Stomach (tissue), 9 donors: Measurements from ENCODE around the gene BBLN. TPM values are rescaled to one million over a fixed set of nuclear protein-coding genes. Genes with fewer than 3 reads are reported as not detected.

Experiments
- DNase-seq, 2 donors: peaks; one replicate each; pipeline versions ENCODE4 v3.0.0 to v3.0.0-alpha.2; 2013 to 2019
- H3K27ac ChIP-seq, 5 donors: fragments of 200-600 bp in 4 of 5; sonication (generic) in 4 of 5; one replicate each; pipeline ENCODE4 v1.5.1; 2013 to 2019; ENCODE audit warnings: mild to moderate bottlenecking in 1 of 5, moderate library complexity in 1 of 5
- H3K27me3 ChIP-seq, 3 donors: fragments of 200-600 bp; sonication (generic); one replicate each; pipeline ENCODE4 v1.5.1; 2017 to 2019; ENCODE audit warnings: mixed run types in 1 of 3
- H3K36me3 ChIP-seq, 4 donors: fragments of 200-600 bp; sonication (generic); 1 replicate in 3 of 4; 2 replicates in 1 of 4; pipeline ENCODE4 v1.5.1; 2016 to 2019
- H3K4me1 ChIP-seq, 4 donors: fragments of 200-600 bp; sonication (generic); one replicate each; pipeline ENCODE4 v1.5.1; 2016 to 2019
- H3K4me3 ChIP-seq, 4 donors: fragments of 200-600 bp; sonication (generic) in 3 of 4; one replicate each; pipeline ENCODE4 v1.5.1; 2016 to 2019; ENCODE audit warnings: mild to moderate bottlenecking in 1 of 4
- H3K9me3 ChIP-seq, 4 donors: fragments of 200-600 bp; sonication (generic); one replicate each; pipeline ENCODE4 v1.5.1; 2016 to 2019
- EP300 ChIP-seq: sonication (generic); formaldehyde crosslinking; IDR thresholded peaks from one replicate; pipeline ENCODE4 v1.6.1; 2017; ENCODE audit warnings: antibody characterized with exemption
- POLR2A ChIP-seq, 4 donors: fragments of 450-650 bp; IDR thresholded peaks; one replicate each; pipeline ENCODE4 v1.6.1; 2016; ENCODE audit warnings: antibody characterized with exemption in 4 of 4, control low read depth in 2 of 4, mild to moderate bottlenecking in 1 of 4, moderate library complexity in 1 of 4
- POLR2AphosphoS5 ChIP-seq, 3 donors: sonication (generic); formaldehyde crosslinking; IDR thresholded peaks; one replicate each; pipeline ENCODE4 v1.6.1; 2016; ENCODE audit warnings: antibody characterized with exemption in 3 of 3
- WGBS, 5 donors: extraction: QIAGEN DNeasy Blood & Tissue Kit in 3 of 5; methylation state at CpG; one replicate each; pipeline versions ENCODE4 v1.1.5 to v1.1.7; 2013 to 2018; 5-methylcytosine and 5-hydroxymethylcytosine counted together
- intact Hi-C: fragments of 100-400 bp; cut with DNase I; formaldehyde crosslinking; loops from one replicate; pipeline ENCODE4 v1.15.1; 2023; ENCODE audit warnings: low total_unique reads
- polyA plus RNA-seq, 3 donors: library from polyadenylated mRNA; stranded (reverse); fragments of 200-250 nt; gene quantifications; one replicate each; pipeline ENCODE4 v1.2.3, GENCODE V29; 2013
- total RNA-seq, 5 donors: library from RNA; depleted of rRNA; stranded (reverse); fragments of >200 nt; gene quantifications; one replicate each; pipeline versions ENCODE4 v1.1.0 to v1.2.3, GENCODE V29; 2014 to 2016
- TF ChIP-seq, protein P1 (sequence below), 7 experiments: fragments of 450-650 bp in 4 of 7; fragments of 200-600 bp in 3 of 7; sonication (generic) in 3 of 7; IDR thresholded peaks; one replicate each; pipeline ENCODE4 v1.5.1; 2016 to 2019; ENCODE audit warnings: antibody characterized with exemption in 7 of 7, control low read depth in 2 of 7, mild to moderate bottlenecking in 1 of 7
- donor health status: healthy with polysubstance abuse.
- donor health status: Bipolar disorder and iron deficiency.
- donor health status: healthy.

The BBLN gene
- total and polyA plus RNA-seq, 8 donors: 17.8 to 193 (median 147) TPM; not detected in 1

DNA sequence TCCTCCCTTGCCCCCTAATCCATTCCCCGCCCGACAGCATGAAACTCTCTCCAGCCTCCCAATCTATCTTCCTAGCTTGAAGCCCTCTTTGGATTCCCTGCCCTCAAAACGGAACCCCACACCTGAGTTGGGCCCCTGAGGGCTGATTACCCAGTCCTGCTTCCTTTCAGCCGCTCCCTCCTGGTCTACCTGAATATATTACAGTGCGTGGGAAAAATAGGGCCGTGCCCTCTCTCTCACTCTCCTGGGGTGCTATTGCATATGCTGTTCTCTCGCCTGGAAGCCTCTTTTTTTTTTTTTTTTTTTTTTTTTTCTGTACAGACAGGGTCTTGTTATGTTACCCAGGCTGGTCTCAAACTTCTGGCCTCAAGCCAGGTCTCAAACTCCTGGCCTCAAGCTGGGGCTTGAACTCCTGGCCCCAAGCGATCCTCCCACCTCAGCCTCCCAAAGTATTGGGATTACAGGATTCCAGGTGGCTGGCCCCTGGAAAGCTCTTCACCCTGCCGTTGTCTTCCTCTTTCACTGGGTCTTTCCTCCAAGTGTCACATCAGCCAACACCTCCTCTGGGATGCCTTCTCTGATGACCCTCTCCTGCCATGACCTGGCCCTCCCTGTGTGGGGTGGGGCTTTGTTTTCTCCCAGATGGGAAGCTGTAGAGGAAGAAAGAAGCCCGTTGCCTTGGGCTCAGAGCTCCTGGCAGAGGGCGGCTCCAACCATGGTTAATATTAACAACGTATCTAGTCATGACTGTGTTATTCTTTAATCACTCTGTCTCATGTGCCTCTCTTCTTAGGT lies 51.3 kb downstream of the BBLN start:
- Histone ChIP-seq H3K27ac (no peak overlapping the region), H3K36me3 (no peaks in the 10 kb centered on the region), H3K4me1 (peaks cover 0 to 5% (median 0%) of the 10 kb centered on the region in 4 donors), H3K27me3 (peaks cover 0 to 32% (median 2%) of the 10 kb centered on the region in 3 donors), H3K9me3 (no peaks in the 10 kb centered on the region), H3K4me3 (no peak overlapping the region)
- no peak for TF ChIP-seq EP300
- TF ChIP-seq POLR2A (IDR thresholded peaks at IDR 0.05): no peak
- no peak for TF ChIP-seq POLR2AphosphoS5 (IDR thresholded peaks at IDR 0.05)
- TF ChIP-seq, protein P1, sequence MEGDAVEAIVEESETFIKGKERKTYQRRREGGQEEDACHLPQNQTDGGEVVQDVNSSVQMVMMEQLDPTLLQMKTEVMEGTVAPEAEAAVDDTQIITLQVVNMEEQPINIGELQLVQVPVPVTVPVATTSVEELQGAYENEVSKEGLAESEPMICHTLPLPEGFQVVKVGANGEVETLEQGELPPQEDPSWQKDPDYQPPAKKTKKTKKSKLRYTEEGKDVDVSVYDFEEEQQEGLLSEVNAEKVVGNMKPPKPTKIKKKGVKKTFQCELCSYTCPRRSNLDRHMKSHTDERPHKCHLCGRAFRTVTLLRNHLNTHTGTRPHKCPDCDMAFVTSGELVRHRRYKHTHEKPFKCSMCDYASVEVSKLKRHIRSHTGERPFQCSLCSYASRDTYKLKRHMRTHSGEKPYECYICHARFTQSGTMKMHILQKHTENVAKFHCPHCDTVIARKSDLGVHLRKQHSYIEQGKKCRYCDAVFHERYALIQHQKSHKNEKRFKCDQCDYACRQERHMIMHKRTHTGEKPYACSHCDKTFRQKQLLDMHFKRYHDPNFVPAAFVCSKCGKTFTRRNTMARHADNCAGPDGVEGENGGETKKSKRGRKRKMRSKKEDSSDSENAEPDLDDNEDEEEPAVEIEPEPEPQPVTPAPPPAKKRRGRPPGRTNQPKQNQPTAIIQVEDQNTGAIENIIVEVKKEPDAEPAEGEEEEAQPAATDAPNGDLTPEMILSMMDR (IDR thresholded peaks at IDR 0.05): no peak
- WGBS, 5 donors: 32 to 52% (median 39%) methylated on average over 12 of the region's 12 CpGs
- peak in 1 of 2 donors; percentile 46 for DNase-seq
- intact Hi-C loops: no loop called here

DNA sequence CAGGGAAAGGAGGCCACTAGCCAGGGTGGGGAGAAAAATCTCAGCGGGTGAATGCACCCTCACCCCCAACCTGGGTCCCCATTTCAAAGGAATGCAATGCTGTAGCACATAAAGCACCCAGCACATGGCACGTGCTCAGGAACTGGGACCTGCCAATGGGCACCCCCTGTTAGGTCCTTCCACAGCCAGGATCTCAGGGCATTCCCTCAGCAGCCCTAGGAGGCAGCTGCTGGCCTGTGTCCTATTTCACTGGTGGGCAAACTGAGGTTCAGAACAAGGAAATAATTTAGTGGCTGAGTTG lies 51.9 kb downstream of the BBLN start:
- peaks cover 0 to 26% (median 2%) of the 10 kb centered on the region in 3 donors for H3K27me3 ChIP-seq
- intact Hi-C loops: no loop called here
- H3K36me3 ChIP-seq: no peaks in the 10 kb centered on the region
- H3K9me3 ChIP-seq: no peaks in the 10 kb centered on the region
- H3K27ac ChIP-seq: no peak overlapping the region
- no peak for DNase-seq
- H3K4me1 ChIP-seq: peaks cover 0 to 5% (median 0%) of the 10 kb centered on the region in 4 donors
- TF ChIP-seq POLR2A (IDR thresholded peaks at IDR 0.05) (no peak), EP300 (no peak), POLR2AphosphoS5 (IDR thresholded peaks at IDR 0.05) (no peak)
- TF ChIP-seq, protein P1 (IDR thresholded peaks at IDR 0.05): no peak
- WGBS, 5 donors: 42 to 64% (median 57%) methylated on average over 2 of the region's 2 CpGs
- H3K4me3 ChIP-seq: no peak overlapping the region

Other genes starting within 250 kb of the BBLN start
- gene ST6GALNAC4, start 243.2 kb upstream of the BBLN start, total RNA-seq: 10 to 100 TPM in 3 of 5 donors, 1 to 10 TPM in 2; 3.7 to 33.6 (median 14.5) TPM
- gene ST6GALNAC4, start 243.2 kb upstream of the BBLN start, polyA plus RNA-seq: 10 to 100 TPM; 10.5 to 14.2 (median 11.8) TPM
- gene PIP5KL1, start 229.5 kb upstream of the BBLN start, total RNA-seq: 10 to 100 TPM in 3 of 5 donors, under 1 TPM in 1, not detected in 1; 0.55 to 98.0 (median 19.1) TPM
- gene PIP5KL1, start 229.5 kb upstream of the BBLN start, polyA plus RNA-seq: 1 to 10 TPM in 2 of 3 donors, under 1 TPM in 1; 0.50 to 3.3 (median 2.3) TPM
- gene DPM2, start 222.4 kb upstream of the BBLN start, total RNA-seq: 10 to 100 TPM in 4 of 5 donors, 1 to 10 TPM in 1; 1.7 to 98.2 (median 55.4) TPM
- gene DPM2, start 222.4 kb upstream of the BBLN start, polyA plus RNA-seq: 10 to 100 TPM; 27.0 to 38.0 (median 32.5) TPM
- 100 to 1,000 TPM in 2 of 5 donors, 10 to 100 TPM in 3; 26.3 to 406 (median 83.4) TPM for gene EEIG1, start 179.3 kb upstream of the BBLN start, total RNA-seq
- gene EEIG1, start 179.3 kb upstream of the BBLN start, polyA plus RNA-seq: 100 to 1,000 TPM in 1 of 3 donors, 10 to 100 TPM in 2; 24.4 to 118 (median 38.5) TPM
- gene NAIF1, start 92.9 kb upstream of the BBLN start, total RNA-seq: 10 to 100 TPM in 2 of 5 donors, 1 to 10 TPM in 3; 1.8 to 40.3 (median 6.7) TPM
- 10 to 100 TPM in 1 of 3 donors, 1 to 10 TPM in 2; 7.0 to 10.3 (median 8.7) TPM for gene NAIF1, start 92.9 kb upstream of the BBLN start, polyA plus RNA-seq
- gene SLC25A25, start 92.0 kb upstream of the BBLN start, total RNA-seq: 10 to 100 TPM; 12.3 to 37.1 (median 32.6) TPM
- 1 to 10 TPM; 7.9 to 9.2 (median 8.1) TPM for gene SLC25A25, start 92.0 kb upstream of the BBLN start, polyA plus RNA-seq
- 100 to 1,000 TPM in 3 of 5 donors, 10 to 100 TPM in 2; 47.2 to 570 (median 125) TPM for gene PTGES2, start 32.5 kb upstream of the BBLN start, total RNA-seq
- gene PTGES2, start 32.5 kb upstream of the BBLN start, polyA plus RNA-seq: 10 to 100 TPM; 50.1 to 69.9 (median 58.3) TPM
- 100 to 1,000 TPM in 3 of 5 donors, 10 to 100 TPM in 1, not detected in 1; 10.8 to 756 (median 444) TPM for gene LCN2, start 10.8 kb upstream of the BBLN start, total RNA-seq
- 100 to 1,000 TPM in 2 of 3 donors, 10 to 100 TPM in 1; 33.1 to 922 (median 369) TPM for gene LCN2, start 10.8 kb upstream of the BBLN start, polyA plus RNA-seq
- gene CIZ1, start 31.3 kb downstream of the BBLN start, total RNA-seq: 100 to 1,000 TPM in 1 of 5 donors, 10 to 100 TPM in 4; 15.2 to 217 (median 62.2) TPM
- gene CIZ1, start 31.3 kb downstream of the BBLN start, polyA plus RNA-seq: 10 to 100 TPM; 41.0 to 62.7 (median 49.0) TPM
- gene DNM1, start 43.1 kb downstream of the BBLN start, total RNA-seq: 10 to 100 TPM; 20.1 to 60.8 (median 25.0) TPM
- gene DNM1, start 43.1 kb downstream of the BBLN start, polyA plus RNA-seq: 1 to 10 TPM; 2.3 to 4.8 (median 3.5) TPM
- gene GOLGA2, start 115.7 kb downstream of the BBLN start, total RNA-seq: 100 to 1,000 TPM in 2 of 5 donors, 10 to 100 TPM in 3; 48.4 to 204 (median 92.7) TPM
- 10 to 100 TPM; 54.3 to 62.3 (median 60.1) TPM for gene GOLGA2, start 115.7 kb downstream of the BBLN start, polyA plus RNA-seq
- gene SWI5, start 116.0 kb downstream of the BBLN start, total RNA-seq: 10 to 100 TPM in 2 of 5 donors, 1 to 10 TPM in 1, not detected in 2; 8.1 to 61.3 (median 13.0) TPM
- gene SWI5, start 116.0 kb downstream of the BBLN start, polyA plus RNA-seq: 10 to 100 TPM; 31.8 to 36.5 (median 34.1) TPM
- 10 to 100 TPM in 2 of 5 donors, 1 to 10 TPM in 3; 4.9 to 15.9 (median 7.6) TPM for gene TRUB2, start 162.2 kb downstream of the BBLN start, total RNA-seq
- gene TRUB2, start 162.2 kb downstream of the BBLN start, polyA plus RNA-seq: 10 to 100 TPM; 11.9 to 15.6 (median 15.3) TPM
- 100 to 1,000 TPM in 1 of 5 donors, 10 to 100 TPM in 4; 10.5 to 156 (median 55.9) TPM for gene COQ4, start 162.6 kb downstream of the BBLN start, total RNA-seq
- 10 to 100 TPM; 56.8 to 92.4 (median 70.5) TPM for gene COQ4, start 162.6 kb downstream of the BBLN start, polyA plus RNA-seq
- 100 to 1,000 TPM in 1 of 5 donors, 10 to 100 TPM in 3, 1 to 10 TPM in 1; 9.0 to 200 (median 24.1) TPM for gene SLC27A4, start 180.3 kb downstream of the BBLN start, total RNA-seq
- 10 to 100 TPM in 2 of 3 donors, 1 to 10 TPM in 1; 6.0 to 21.4 (median 20.1) TPM for gene SLC27A4, start 180.3 kb downstream of the BBLN start, polyA plus RNA-seq
- gene URM1, start 211.1 kb downstream of the BBLN start, total RNA-seq: 10 to 100 TPM in 3 of 5 donors, 1 to 10 TPM in 1, under 1 TPM in 1; 0.58 to 28.3 (median 10.1) TPM
- 10 to 100 TPM; 41.0 to 59.3 (median 49.7) TPM for gene URM1, start 211.1 kb downstream of the BBLN start, polyA plus RNA-seq